ENCODE measurements around the gene PRPF4. TPM values are rescaled to one million over a fixed set of nuclear protein-coding genes. Genes with fewer than 3 reads are reported as not detected.

The PRPF4 gene
- total RNA-seq, 2 experiments from 2014 or later, result 68.8 to 72.4 TPM

DNA sequence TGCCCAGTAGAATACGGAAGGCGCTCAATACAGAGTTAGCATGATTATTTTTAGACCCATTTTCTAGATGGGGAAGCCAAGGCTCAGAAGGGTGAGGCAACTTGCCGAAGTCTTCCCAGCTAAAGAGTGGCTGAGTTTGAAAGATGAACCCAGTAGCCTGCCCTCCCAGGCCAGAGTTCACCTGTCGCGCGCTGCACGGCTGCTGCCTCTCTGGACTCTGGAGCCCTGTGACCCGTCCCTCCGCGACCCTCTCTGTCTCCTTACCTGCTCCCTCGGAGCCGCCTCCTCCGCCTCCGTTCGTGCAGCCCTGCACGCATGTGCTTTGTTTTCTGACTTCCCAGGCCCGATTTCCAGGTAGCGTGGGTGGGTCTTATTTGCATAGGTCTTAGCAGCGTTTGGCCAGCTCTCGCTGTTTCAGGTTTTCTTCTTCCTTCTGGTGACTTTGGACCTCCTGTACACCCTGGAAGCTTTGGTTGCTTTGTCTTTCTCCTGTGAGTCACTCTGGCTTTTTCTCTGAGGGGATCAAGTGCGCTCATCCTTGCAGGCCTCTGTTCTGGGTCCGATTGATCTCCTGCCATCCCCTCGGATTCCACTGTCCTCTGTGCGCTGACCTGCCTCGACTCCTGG is 27.4 kb downstream of the PRPF4 start, which contains the start of gene RNF183:
TSS of gene RNF183 (minus strand) at position 585 of the 627 bp plus-strand sequence. CDS start 5,192 bp downstream, outside the sequence.
- ChIA-PET CTCF (no interaction called here), POLR2A (no interaction called here)

DNA sequence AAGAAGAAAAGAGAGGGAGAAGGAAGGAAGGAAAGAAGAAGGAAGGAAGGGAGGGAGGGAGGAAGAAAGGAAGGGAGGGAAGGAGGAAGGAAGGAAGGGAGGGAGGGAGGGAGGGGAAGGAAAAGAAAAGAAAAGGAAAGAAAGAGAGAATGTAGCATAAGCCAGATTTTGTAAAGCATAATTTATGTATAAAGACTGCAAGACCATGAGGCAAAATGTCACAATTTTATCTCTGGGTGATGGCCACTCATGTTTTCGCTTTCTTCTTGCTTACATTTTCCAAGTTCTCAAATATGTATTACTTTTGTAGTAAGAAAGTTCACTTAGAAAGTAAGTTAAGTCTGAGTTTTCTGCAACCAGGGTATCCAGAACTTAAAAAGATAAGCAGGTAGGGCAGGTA is 31.1 kb downstream of the PRPF4 start:
- CTCF ChIA-PET, result no interaction called here
- POLR2A ChIA-PET, result no interaction called here

DNA sequence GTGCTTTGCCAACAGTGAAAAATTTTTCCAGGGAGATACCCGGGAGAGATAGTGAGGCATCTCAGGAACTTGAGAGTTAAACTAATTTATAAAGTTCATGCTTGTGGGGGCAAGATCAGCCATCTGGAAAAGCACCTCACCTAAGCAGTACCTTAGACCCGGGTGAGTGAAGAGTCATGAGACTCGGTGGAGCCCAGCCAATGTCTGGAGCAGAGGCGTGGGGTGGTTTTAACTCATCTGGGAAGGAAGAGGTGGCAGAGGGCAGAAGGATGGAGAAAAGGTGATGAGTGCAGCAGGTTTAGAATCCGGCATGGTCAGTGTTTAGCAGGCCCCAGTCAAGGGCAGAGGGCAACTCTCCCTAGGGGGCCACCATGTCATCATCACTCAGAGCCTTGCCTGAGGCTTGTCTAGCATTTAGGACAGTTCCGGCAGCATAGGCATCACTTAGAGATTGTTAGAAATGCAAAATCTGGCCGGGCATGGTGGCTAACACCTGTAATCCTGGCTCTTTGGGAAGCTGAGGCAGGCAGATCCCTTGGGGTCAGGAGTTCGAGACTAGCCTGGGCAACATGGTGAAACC is 32.0 kb downstream of the PRPF4 start:
- ChIA-PET CTCF (interaction anchor here (1.1 to 1.3 kb wide), 2 partner anchors 27 to 349 kb away, joined by 4 read pairs; no protein-coding TSS in a partner anchor), POLR2A (no interaction called here)

DNA sequence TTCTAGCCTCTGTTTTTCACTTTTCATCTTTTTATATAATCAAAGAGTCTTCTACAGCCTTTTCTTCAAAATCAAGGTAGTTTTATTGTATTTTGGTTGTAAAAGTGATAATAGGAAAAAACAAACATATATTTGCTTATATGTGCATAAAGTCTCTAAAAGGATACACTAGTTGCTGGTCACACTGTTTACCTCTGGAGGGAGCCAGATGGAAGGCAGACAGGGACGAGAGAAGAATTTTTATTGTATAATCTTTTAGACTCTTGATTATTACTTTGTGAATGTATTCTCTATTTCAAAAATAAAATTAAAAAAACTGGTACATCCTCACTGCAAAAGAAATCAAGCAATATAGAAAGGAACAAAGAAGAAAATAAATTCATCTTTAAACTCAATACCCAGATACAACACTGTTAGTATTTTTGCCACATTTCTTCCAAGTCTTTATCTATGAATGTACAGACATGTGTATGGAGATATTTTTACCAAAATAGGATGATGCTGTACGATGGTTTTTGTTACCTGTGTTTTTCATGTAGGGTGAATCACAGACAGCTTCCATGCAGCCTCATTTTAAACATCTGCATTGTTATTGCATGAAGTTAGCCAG is 33.9 kb downstream of the PRPF4 start:
- ChIA-PET CTCF (interaction anchor here (0.7 to 1.4 kb wide), 5 partner anchors 40 to 346 kb away, joined by 3 read pairs; partner anchors contain the start of genes ALAD and BSPRY), POLR2A (no interaction called here)

DNA sequence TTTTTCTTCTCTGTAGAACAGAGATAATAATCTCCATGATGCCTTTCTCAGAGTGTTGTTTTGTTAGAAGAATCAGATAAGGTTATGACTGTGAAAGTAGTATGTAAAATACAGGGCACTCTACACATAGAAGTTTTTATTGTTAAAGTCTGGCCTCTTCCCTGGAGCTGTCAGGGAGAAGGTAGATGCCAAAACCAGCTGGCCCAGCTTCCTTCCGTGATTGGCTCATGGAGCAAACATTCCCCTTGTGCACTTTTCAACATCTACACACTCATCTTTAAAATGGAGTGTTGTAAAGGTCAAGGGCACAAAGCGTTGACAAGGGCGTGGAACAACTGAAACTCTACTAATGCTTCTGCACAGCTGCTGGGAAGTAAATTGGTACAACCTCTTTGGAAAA is 35.1 kb downstream of the PRPF4 start:
- POLR2A ChIA-PET, result no interaction called here
- CTCF ChIA-PET, result interaction anchor here (0.6 to 1.4 kb wide), 2 partner anchors 26 to 91 kb away, joined by 3 read pairs; partner anchors contain the start of gene ALAD

DNA sequence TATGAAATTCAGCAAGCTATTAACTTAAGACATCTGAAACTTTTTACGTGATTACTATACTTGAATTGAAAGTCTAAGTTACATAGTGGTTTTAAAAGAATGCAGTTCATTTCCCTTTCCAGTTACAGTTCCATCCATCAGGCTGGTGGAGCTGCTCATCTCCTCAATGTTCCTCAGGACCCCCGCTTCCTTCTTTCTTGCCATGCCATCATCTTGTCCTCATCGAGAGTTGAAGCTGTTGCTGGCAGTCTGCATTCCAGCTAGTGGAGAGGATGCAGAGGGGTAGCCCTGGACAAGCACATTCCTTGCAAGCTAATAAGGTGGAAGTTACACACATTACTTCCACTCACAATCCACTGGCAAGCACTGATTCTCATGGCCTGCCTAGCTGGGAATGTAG is 36.5 kb downstream of the PRPF4 start:
- POLR2A ChIA-PET, result no interaction called here
- CTCF ChIA-PET, result interaction anchor here (0.8 to 1.2 kb wide), 2 partner anchors 28 to 347 kb away, joined by 3 read pairs; partner anchors contain the start of gene WDR31

DNA sequence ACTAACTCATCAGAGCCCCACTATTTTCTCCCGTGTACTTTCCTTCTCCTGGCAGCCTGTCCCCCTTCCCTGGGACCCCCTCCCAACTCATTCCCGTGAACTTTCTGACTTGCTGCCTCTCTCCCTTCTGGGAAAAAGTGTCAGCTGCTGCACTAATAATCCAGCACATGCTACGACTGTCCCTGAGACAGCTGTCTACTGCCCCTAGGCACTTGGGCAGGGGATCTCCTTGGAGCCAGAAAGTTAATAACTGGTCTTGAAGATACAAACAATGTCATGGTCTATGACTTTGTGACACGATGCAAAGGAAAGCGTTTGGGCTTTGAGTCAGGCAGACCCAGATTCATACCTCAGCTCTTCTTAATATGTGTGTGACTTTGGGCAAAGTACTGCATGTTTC is 37.8 kb downstream of the PRPF4 start:
- CTCF ChIA-PET, result no interaction called here
- POLR2A ChIA-PET, result no interaction called here

DNA sequence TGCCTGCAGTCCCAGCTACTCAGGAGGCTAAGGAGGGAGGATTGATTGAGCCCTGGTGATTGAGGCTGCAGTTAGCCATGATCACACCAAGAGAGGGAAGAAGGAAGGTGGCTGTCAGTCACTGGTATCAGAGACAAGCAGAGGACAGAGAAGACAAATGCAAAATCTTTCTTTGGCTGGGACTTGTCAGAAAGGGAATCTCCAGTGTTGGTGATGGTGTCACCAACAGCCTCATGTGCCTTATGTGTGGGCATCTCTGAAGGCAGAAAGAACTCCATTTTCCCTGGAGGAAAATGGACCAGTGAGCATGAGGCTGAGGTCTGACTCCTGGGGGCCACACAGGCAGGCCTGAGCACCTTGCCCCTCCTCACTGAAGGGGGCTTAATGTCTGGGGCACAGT is 39.8 kb downstream of the PRPF4 start:
- ChIA-PET CTCF (no interaction called here), POLR2A (no interaction called here)

DNA sequence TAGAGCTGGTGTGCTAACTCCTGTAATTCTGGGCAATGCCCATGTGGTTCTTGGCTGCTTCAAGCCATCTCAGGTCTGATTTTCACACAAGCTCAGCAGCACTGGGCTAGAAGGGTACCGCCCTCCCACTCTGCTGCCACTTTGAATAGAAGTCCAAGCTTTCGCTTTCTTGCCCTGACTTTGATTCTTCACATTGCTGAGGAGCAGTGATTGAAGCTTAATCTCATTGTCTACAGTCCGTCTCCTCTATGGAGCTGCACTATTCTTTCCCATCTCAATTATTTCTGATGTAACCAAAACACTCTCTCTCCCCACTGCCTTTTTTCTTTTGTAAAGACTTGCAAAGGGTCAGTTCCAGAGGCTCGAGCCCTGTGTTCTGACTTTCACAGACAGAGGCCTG is 40.6 kb downstream of the PRPF4 start:
- ChIA-PET POLR2A (no interaction called here), CTCF (no interaction called here)

DNA sequence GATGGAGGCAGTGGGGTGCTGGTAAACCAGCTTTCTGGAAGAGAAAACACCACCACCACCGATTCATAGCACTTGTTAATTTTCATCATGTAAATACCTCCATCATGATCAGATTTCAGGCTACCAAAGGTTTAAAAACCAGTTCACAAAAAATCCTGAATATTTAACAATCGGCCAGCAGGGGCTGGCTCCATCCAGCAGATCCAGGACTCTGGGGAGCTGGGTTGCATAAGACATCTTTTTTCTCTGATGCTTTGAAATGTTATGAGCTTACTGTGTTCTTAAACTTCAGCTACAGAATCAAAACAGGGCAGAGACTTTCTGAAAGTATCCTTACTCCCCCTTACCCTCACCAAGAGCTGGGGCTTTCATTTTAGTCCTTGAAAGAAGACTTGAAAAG is 42.3 kb downstream of the PRPF4 start:
- ChIA-PET POLR2A (no interaction called here), CTCF (no interaction called here)

DNA sequence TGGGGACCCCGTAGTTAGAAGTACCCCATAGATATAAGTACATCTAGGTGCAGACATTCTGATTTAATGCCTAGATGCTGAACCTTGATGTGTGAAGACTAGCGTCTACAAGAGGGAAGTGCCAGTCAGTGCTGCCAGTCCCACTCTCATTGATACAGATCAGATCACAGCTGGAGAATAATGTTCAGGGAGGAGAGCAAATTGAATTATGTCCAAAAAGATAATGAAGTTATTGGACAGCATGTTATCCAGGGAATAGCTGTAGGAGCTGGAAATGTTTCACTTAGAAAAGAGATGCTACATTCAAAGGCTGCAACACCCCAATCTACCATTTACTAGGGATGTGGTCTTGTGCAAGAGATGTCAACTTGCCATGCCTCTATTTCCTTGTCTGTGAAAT is 43.6 kb downstream of the PRPF4 start:
- CTCF ChIA-PET, result interaction anchor here (0.9 kb wide), 1 partner anchor 22 kb away, joined by 3 read pairs; no protein-coding TSS in a partner anchor
- POLR2A ChIA-PET, result no interaction called here

DNA sequence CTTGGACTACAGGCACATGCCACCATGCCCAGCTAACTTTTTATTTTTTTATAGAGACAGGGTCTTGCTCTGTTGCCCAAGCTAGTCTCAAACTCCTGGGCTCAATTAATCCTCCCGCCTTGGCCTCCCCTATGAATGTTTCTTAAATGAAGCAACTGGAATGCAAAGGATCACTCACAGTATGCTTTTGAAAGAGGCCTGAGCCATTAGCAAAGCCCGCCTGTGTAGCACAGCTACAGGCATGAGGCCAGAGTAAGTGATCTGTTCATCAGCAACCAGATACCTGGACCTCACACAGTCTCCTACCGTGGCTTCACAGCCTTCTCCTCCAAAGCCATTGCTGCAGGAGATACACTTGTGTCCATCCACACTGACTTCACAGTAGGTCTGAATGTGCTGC is 44.6 kb downstream of the PRPF4 start:
- ChIA-PET CTCF (no interaction called here), POLR2A (no interaction called here)

DNA sequence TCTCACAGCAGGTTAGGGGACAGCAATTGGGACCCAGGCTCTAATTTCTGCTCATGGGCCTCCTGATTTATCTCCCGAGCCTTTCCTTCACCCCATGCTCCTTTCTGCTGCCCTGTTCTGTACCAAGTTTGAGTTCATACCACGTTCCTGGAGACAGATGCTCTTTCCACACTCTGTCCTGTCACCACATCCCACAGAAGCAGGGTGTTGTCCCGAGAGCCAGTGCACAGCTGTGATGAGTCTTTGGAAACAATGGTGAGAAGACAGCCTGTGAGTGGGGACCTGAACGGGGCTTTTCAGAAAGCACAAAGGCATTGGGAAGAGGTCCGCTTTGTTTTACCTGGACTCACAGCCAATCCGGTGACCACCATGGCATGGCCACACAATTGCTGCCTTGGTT is 47.2 kb downstream of the PRPF4 start:
- CTCF ChIA-PET, result no interaction called here
- POLR2A ChIA-PET, result no interaction called here

DNA sequence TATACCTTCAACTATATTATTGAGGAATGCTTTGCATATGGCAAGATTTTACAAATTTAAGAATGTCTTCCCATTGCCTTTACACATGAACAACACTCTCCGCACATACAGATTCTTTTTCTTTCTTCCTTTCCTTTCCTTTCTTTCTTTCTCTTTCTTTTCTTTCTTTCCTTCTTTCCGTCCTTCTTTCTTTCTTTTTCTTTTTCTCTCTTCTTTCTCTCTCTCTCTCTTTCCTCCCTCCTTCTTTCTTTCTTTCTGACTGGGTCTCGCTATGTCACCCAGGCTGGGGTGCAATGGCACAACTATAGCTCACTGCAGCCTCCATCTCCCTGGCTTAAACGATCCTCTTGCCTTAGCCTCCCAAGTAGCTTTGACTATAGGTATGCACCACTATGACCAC is 50.8 kb downstream of the PRPF4 start:
- POLR2A ChIA-PET, result no interaction called here
- CTCF ChIA-PET, result no interaction called here

DNA sequence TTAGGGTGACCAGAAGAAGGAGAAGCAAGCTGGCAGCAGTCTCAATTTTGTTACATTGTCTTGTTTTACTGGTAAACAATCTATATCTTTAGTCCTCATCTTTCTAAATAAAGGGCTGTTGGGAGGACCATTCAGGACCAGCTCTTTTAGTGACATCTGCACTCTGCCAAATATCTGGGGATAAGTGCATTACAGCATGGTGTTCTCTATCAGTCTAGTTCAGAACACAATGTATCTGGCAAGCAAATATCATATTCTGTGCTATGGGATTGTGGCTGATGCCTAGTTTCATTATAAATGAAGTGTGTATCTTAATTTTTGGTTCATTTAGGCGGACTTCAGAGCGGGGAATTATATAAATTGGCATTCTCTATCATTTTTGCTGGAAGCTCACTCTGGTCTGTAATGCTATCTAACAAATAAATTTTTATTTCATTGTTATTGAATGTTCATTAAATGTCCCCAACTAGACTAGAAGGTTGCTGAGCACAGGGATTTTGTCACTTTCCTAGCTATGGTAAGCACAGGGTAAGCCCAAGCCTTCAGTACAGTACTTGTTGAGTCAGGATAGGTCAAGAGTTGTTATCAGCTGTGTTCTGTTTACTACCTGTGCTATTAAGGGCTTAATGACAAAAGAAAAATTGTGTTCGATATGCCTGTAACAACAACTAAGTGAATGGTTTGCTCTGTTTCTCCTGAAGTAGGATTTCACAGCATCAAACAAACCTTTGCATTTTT is 52.8 kb downstream of the PRPF4 start:
- CTCF ChIA-PET, result no interaction called here
- POLR2A ChIA-PET, result no interaction called here

DNA sequence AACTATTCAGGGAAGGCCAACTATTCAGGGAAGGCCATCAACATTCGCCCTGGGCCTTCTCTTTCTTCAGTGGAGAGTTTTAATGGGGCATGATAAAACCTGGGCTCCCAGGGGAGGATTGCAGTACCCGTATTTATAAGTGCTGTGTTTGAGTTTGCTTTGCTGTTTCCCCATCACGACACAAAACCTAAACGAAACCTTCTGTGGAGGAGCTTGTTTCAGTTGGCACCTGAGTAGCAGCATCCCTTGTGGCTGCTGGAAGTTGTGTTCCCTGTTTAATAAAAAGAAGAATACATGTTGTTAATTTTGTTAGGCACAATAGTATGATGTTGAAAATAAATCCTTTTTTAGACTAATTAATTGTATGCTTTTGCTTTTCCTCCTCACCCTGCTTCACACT is 56.3 kb downstream of the PRPF4 start:
- CTCF ChIA-PET, result no interaction called here
- POLR2A ChIA-PET, result no interaction called here

DNA sequence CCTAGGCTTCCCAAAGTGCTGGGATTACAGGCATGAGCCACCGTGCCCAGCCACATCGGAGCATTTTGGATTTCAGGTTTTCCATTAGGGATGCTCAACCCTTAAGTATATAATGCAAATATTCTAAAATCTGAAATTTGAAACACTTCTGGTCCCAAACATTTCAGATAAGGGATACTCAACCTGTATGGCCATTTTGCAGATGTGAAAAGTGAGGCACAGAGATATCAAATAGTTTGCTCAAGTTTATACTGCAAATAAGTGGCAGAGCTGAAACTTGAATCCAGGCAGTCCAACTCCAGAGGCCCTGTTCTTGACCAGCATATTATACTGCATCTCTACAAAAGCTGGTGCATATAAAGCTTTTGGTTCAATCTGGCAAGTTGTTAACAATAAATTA is 62.3 kb downstream of the PRPF4 start:
- CTCF ChIA-PET, result no interaction called here
- POLR2A ChIA-PET, result no interaction called here

DNA sequence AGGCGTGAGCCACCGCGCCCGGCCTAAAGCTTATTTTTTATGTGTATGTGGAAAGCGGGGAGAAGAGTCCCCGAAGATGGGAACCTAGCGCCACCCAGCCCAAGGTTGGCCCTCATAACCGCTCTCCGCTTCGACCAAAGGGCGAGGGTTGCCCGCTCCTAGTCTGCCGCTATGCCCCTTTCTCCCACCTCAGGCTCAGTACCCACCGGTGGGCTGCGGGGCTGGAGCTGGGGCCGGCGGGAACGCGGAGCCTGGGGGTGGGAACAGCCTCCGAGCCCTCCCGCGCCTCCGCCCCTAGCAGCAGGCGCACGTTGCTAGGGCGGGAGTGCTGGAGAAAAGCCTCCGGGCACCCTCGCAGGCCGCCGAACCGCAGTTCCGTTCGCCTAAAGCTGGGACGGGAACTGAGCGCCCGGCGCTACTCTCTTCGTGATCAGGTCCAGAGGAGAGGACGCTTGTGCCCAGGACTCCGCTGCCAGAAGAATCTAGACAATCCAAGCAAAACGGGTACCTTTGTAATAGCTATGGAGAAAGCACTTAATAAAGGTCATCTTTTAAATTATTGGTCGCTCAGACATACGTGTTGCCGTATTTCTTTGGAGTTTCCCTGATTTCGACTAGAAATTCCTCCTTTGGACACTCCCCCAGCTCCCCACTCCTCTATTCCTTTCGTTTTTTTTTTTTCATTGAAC is 64.7 kb downstream of the PRPF4 start, which contains the start of gene WDR31:
TSS of gene WDR31 (minus strand) at position 265 of the 689 bp plus-strand sequence. CDS start 8,253 bp downstream, outside the sequence.
- POLR2A ChIA-PET, result interaction anchor here (0.7 to 1.8 kb wide), 6 partner anchors 10 to 65 kb away, joined by 3 to 7 read pairs (median 4); partner anchors contain the start of gene HDHD3
- CTCF ChIA-PET, result interaction anchor here (0.8 to 1.7 kb wide), 7 partner anchors 10 to 65 kb away, joined by 3 to 7 read pairs (median 3); no protein-coding TSS in a partner anchor

DNA sequence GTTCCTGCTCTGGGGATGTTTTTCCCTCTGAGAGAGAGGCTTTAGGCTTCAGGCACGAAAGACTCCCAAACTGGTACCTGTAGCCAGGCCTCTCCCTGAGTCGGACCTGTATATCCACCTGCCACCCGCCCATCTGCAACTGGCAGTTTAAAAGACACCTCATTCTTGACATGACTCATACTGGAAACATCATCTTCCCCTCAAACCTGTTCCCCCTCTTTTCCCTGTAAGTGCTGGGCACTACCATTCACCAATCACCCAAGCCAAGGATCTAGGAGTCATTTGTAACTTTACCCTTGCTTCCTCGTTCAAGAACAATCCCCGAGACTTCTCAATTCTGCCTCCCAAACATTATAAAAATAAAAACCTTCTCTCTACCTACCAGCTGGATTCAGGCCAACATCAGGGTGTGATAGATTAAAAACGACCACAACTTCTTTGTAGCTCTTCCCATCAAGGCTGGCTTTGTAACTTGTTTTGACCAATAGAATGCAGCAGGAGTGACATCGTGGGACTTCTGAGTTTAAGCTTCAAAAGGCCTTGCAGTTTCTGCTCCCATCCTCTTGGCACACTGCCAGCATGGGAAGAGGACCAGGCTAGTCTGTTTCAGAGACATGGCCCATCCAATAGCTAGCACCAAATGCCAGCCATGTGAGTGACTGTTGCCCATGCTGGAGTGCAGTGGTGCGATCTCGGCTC is 66.4 kb downstream of the PRPF4 start:
- ChIA-PET POLR2A (no interaction called here), CTCF (interaction anchor here (1.1 to 1.7 kb wide), 3 partner anchors 9 to 67 kb away, joined by 3 to 4 read pairs (median 4); no protein-coding TSS in a partner anchor)

Data from activated CD8-positive, alpha-beta memory T cell treated with anti-CD3 and anti-CD28 coated beads for 36 hours (primary cell).